HFFc6 (cell line): ENCODE results near the gene GSTM1. TPM values are rescaled to one million over a fixed set of nuclear protein-coding genes. Genes with fewer than 3 reads are reported as not detected.
"Not testable (repeated sequence)": the region's sequence is repeated elsewhere in the genome, so short reads cannot be mapped to it uniquely, and the experiment has no call there.

Experiments used
- DNase-seq: peaks from one replicate; pipeline ENCODE4 v3.0.0-alpha.2; 2018
- H3K27ac Mint-ChIP-seq: 2 replicates; pipeline ENCODE4 v1.8.0; 2020; ENCODE audit warnings: mild to moderate bottlenecking, mixed read lengths
- H3K27me3 Mint-ChIP-seq: 2 replicates; pipeline ENCODE4 v1.8.0; 2021; ENCODE audit warnings: mild to moderate bottlenecking, moderate library complexity, mixed read lengths; ENCODE audit not compliant: insufficient read depth
- H3K36me3 Mint-ChIP-seq: 2 replicates; pipeline ENCODE4 v1.8.0; 2021; ENCODE audit warnings: low read depth, mixed read lengths
- H3K4me1 Mint-ChIP-seq: 2 replicates; pipeline ENCODE4 v1.8.0; 2020; ENCODE audit warnings: low read depth, mixed read lengths
- H3K4me3 Mint-ChIP-seq: 2 replicates; pipeline ENCODE4 v1.8.0; 2020; ENCODE audit warnings: mild to moderate bottlenecking, moderate library complexity, mixed read lengths
- H3K9me3 Mint-ChIP-seq: 2 replicates; pipeline ENCODE4 v1.8.0; 2020; ENCODE audit warnings: mild to moderate bottlenecking, mixed read lengths
- total RNA-seq, 6 experiments: library from RNA; stranded (reverse); fragmentation: NEBNext Ultra II Directional; extraction: Animal tissue kit (Norgen Biotek cat#: 25700); gene quantifications; 2 replicates in 1 of 6; 3 replicates in 5 of 6; pipeline ENCODE4 v1.2.3, GENCODE V29; 2021
- TF ChIP-seq, protein P1 (sequence below): fragments of 200-600 bp; sonication (generic); IDR thresholded peaks from 2 replicates; pipeline ENCODE4 v1.5.0; 2021; ENCODE audit warnings: antibody characterized with exemption, mild to moderate bottlenecking

The GSTM1 gene
- total RNA-seq, 6 experiments from 2014 or later, result 14.7 to 50.1 (median 46.5) TPM

GRCh38 chr1:109661391-109661790, 26.2 kb upstream of the GSTM1 start:
- TF ChIP-seq, protein P1, sequence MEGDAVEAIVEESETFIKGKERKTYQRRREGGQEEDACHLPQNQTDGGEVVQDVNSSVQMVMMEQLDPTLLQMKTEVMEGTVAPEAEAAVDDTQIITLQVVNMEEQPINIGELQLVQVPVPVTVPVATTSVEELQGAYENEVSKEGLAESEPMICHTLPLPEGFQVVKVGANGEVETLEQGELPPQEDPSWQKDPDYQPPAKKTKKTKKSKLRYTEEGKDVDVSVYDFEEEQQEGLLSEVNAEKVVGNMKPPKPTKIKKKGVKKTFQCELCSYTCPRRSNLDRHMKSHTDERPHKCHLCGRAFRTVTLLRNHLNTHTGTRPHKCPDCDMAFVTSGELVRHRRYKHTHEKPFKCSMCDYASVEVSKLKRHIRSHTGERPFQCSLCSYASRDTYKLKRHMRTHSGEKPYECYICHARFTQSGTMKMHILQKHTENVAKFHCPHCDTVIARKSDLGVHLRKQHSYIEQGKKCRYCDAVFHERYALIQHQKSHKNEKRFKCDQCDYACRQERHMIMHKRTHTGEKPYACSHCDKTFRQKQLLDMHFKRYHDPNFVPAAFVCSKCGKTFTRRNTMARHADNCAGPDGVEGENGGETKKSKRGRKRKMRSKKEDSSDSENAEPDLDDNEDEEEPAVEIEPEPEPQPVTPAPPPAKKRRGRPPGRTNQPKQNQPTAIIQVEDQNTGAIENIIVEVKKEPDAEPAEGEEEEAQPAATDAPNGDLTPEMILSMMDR, result no peak
- 0 out of 2 replicates have a peak, but pooled peaks cover 9% of the 10 kb centered on the region for H3K36me3 Mint-ChIP-seq
- H3K27ac Mint-ChIP-seq, result no peak overlapping the region
- DNase-seq, result no peak
- H3K4me3 Mint-ChIP-seq, result no peak overlapping the region
- peaks cover 20% of the 10 kb centered on the region for H3K4me1 Mint-ChIP-seq
- no peaks in the 10 kb centered on the region; the same call in 1 of the 2 replicates for H3K27me3 Mint-ChIP-seq
- H3K9me3 Mint-ChIP-seq, result no peaks in the 10 kb centered on the region

GRCh38 chr1:109664671-109665070, 22.9 kb upstream of the GSTM1 start:
- H3K36me3 Mint-ChIP-seq, result peaks cover 7% of the 10 kb centered on the region; the same call in 1 of the 2 replicates
- no peak overlapping the region for H3K4me3 Mint-ChIP-seq
- no peak for DNase-seq
- no peak overlapping the region; the same call in 1 of the 2 replicates for H3K27ac Mint-ChIP-seq
- H3K27me3 Mint-ChIP-seq, result no peaks in the 10 kb centered on the region; the same call in 1 of the 2 replicates
- H3K4me1 Mint-ChIP-seq, result peaks cover 29% of the 10 kb centered on the region
- H3K9me3 Mint-ChIP-seq, result no peaks in the 10 kb centered on the region
- TF ChIP-seq, protein P1, result no peak

- H3K4me3 Mint-ChIP-seq, result peak within 1 kb of the TSS; percentile 85
- peaks cover 18% of the 10 kb centered on the region for H3K36me3 Mint-ChIP-seq
These were observed 20.0 kb upstream of the GSTM1 start, which contains the start of gene GSTM2 for GRCh38 chr1:109667452-109668122. GSTM2 (plus strand) TSS chr1:109668057; CDS start chr1:109668116, 59 bp downstream.

GRCh38 chr1:109668123-109668775, 19.4 kb upstream of the GSTM1 start:
- TF ChIP-seq, protein P1, result no peak
- peak overlapping the region; percentile 85 for H3K4me3 Mint-ChIP-seq
- peaks cover 18% of the 10 kb centered on the region for H3K36me3 Mint-ChIP-seq
- no peak for DNase-seq
- H3K27me3 Mint-ChIP-seq, result no peaks in the 10 kb centered on the region; the same call in none of the 2 replicates
- H3K27ac Mint-ChIP-seq, result no peak overlapping the region
- H3K4me1 Mint-ChIP-seq, result peaks cover 25% of the 10 kb centered on the region
- H3K9me3 Mint-ChIP-seq, result no peaks in the 10 kb centered on the region

More at GRCh38 chr1:109667452-109668122, 20.0 kb upstream of the GSTM1 start, which contains the start of gene GSTM2:
- peak; percentile 72 for DNase-seq
- no peaks in the 10 kb centered on the region; the same call in none of the 2 replicates for H3K27me3 Mint-ChIP-seq
- TF ChIP-seq, protein P1, result no peak
- H3K4me1 Mint-ChIP-seq, result peaks cover 29% of the 10 kb centered on the region
- no peaks in the 10 kb centered on the region for H3K9me3 Mint-ChIP-seq
- H3K27ac Mint-ChIP-seq, result peak within 1 kb of the TSS; percentile 66

DNA sequence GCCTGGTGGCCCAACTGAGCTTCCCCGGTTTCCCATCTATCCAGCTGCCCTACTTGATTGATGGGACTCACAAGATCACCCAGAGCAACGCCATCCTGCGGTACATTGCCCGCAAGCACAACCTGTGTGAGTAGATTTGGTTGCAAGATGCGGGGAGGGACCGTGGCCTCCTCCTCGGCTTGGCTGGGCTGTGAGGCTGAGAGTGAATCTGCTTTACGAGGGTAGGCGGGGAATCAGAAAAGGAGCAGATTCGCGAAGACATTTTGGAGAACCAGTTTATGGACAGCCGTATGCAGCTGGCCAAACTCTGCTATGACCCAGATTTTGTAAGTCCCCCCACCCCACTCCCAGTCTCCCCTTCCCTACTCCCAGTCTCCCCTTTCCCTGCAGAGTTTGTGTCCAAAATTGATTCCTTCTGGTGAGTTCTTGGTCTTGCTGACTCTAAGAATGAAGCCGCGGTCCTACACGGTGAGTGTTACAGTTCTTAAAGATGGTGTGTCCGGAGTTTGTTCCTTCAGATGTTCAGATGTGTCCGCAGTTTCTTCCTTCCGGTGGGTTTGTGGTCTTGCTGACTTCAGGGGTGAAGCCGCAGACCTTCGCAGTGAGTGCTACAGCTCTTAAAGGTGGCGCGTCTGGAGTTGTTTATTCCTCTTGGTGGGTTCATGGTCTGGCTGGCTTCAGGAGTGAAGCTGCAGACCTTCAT, 18.2 kb upstream of the GSTM1 start:
- TF ChIP-seq, protein P1, result no peak
- Mint-ChIP-seq H3K9me3 (no peaks in the 10 kb centered on the region), H3K27me3 (no peaks in the 10 kb centered on the region; the same call in none of the 2 replicates), H3K36me3 (peaks cover 18% of the 10 kb centered on the region), H3K4me1 (peaks cover 15% of the 10 kb centered on the region), H3K4me3 (no peak overlapping the region; the same call in 1 of the 2 replicates), H3K27ac (no peak overlapping the region)
- no peak for DNase-seq

GRCh38 chr1:109669949-109670302, 17.7 kb upstream of the GSTM1 start:
- H3K27ac Mint-ChIP-seq, result not testable (repeated sequence)

More at GRCh38 chr1:109669949-109670302, 17.7 kb upstream of the GSTM1 start:
- H3K36me3 Mint-ChIP-seq, result peaks cover 18% of the 10 kb centered on the region
- H3K4me3 Mint-ChIP-seq, H3K27me3 Mint-ChIP-seq, DNase-seq, H3K4me1 Mint-ChIP-seq, H3K9me3 Mint-ChIP-seq: not testable (repeated sequence)
